Stimulated activated CD4-positive, alpha-beta T cell treated with anti-CD3 and anti-CD28 coated beads, Interleukin-12 subunit alpha, Interleukin-12 subunit beta, amount 100 ng/mL, for 4 hours (primary cell): ENCODE data around the gene ZP3.
A peak's percentile ranks its signal among the peaks of the same experiment; 100 is the strongest.
"Not testable (repeated sequence)": the region's sequence is repeated elsewhere in the genome, so short reads cannot be mapped to it uniquely, and the experiment has no call there.

Source experiments
- DNase-seq: peaks from one replicate; pipeline ENCODE4 v3.0.0-alpha.2; 2020

Gene ZP3

DNA sequence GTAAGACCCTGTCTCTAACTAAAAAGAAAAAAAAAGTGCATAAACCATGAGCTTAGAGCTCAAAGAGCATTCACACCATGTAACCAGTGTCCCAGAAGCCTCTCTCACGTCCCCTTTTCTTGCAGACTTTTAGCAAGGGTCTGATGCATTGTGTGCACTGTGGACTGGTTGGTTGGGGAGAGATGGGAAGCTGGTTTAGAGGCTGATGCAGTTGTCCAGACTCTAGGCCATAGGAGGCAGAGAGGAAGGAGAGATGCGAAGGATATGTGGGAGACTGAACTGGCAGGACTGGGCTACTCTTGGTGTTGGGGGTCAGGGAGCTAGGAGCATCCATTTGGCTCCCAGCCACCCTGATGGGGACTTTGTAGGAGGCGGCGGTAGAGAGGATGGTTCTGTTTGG is 17.0 kb upstream of the ZP3 start:
- no peak for DNase-seq

DNA sequence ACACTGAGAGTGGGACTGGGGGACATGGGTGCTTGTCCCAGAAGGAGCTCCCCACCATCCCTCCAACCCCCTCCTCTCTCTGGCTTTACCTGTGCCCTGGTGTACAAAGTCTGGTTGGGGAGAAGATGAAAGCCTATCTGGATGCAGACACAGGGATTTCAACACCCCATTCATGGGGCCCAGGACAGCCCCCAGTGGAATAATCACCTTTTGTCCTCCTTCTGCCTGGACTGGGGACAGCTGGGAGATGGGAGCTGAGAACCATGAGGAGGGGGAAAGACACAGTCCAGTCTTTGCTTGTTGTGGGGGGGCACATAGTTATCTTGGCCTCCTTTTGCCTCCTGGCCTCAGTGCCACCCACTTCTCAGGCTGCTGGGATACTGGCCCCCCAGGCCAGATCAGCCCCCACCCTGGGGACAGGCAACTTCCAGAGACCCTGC is 16.6 kb upstream of the ZP3 start:
- DNase-seq: no peak

- no peak for DNase-seq
Measured at GRCh38 chr7:76409537-76409936, 15.2 kb upstream of the ZP3 start, which contains the start of gene SSC4D. TSS of gene SSC4D (minus strand) at chr7:76409697. CDS start at chr7:76404439, 5,258 bp downstream.

- DNase-seq: no peak
Measured at GRCh38 chr7:76411626-76412025, 13.1 kb upstream of the ZP3 start.

GRCh38 chr7:76412249-76412648 is 12.5 kb upstream of the ZP3 start:
- DNase-seq: no peak

GRCh38 chr7:76417654-76418310 is 7.0 kb upstream of the ZP3 start:
- not testable (repeated sequence) for DNase-seq

DNA sequence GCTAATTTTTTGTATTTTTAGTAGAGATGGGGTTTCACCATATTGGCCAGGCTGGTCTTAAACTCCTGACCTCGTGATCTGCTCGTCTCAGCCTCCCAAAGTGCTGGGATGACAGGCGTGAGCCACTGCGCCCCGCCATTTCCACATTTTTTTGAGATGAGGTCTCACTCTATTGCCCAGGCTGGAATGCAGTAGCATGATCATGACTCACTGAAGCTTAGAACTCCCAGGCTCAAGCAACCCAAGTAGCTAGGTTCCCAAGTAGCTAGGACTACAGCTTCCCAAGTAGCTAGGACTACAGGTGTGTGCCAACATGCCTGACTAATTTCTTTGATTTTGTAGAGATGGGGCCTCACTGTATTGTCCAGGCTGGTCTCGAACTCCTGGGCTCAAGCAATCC is 3.7 kb upstream of the ZP3 start:
- DNase-seq: not testable (repeated sequence)

DNA sequence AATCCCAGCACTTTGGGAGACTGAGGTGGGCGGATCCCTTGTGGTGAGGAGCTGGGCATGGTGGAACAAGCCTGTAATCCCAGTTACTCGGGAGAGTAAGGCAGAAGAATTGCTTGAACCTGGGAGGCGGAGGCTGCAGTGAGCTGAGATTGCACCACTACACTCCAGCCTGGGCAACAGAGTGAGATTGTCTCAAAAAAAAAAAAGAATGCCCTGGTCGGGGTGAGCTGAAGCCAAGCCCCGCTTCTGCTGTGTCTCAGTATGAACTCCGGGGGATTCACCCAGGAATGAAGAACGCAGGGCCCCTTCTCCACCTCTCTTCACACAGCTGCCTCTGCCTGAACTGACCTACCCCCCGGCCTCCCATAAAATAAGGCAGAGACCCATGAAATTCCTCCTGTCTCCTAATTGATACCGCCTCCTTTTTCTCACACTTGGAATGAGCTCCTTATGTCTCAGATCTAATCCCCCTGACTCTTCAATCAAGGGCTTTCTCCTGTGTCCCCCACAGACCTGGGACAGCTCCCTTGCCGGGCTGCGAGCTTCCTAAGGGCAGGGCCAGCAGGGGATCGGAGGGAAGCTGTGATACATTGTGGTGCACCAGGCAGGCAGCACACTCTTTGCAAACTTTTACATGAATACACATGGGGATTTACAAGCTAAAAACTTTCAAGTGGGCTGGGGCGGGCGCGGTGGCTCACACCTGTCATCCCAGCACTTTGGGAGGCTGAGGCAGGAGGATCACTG is 911 bp upstream of the ZP3 start:
- no peak for DNase-seq

- no peak for DNase-seq
Measured at GRCh38 chr7:76425156-76425555, 406 bp downstream of the ZP3 start.

DNA sequence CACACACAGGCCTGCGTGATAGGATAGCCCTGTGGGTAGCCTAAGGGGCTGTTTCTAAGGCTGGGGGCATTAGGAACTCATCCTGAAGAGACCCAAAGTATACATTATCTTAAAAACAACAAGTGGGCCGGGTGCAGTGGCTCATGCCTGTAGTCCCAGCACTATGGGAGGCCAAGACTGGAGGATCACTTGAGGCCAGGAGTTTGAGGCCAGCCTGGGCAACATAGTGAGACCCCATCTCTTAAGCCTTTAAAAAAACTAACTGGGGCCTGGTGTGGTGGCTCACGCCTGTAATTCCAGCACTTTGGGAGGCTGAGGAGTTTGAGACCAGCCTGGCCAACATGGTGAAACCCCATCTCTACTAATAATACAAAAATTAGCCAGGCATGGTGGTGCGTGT is 808 bp downstream of the ZP3 start:
- not testable (repeated sequence) for DNase-seq

GRCh38 chr7:76426246-76426645 is 1.5 kb downstream of the ZP3 start:
- DNase-seq: no peak

DNA sequence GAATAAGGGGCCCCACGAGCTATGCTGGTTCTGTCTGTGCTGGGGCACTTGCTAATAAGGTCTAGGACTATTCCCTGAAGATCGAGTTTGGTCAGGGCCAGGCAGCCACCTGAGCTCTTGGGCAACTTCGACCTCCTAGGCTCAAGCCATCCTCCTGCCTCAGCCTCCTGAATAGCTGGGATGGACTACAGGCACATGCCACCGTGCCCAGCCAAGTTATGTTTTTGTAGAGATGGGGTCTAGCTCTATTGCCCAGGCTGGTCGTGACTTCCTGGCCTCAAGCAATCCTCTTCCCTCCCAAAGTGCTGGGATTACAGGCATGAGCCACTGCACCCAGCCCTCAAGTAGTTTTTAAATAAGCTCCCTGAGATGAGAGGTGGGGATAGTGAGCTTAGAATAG is 2.9 kb downstream of the ZP3 start:
- DNase-seq: no peak

DNA sequence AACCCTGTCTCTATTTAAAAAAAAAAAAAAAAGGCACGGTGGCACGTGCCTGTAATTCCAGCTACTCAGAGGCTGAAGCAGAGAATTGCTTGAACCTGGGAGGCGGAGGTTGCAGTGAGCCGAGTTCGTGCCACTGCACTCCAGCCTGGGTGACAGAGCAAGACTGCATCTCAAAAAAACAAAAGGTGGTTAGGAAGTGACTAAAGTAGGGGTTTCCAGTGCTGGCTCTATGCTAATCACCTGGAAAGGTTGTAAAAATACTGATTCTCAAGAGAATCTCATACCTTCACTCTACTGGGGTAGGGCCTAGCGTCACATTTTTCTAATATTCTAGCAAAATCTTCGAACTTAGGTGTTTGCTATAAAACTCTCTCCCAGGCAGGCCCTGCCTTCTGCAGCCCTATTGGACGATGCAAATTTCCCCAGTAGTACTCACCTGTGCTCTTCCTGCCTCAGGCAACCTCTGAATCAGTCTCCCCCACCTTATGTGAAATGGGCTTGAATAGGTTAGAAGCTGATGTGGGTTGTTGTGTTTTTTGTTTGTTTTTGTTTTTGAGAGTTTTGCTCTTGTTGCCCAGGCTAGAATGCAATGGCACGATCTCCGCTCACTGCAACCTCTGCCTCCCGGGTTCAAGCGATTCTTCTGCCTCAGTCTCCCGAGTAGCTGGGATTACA is 3.5 kb downstream of the ZP3 start:
- DNase-seq: no peak

DNA sequence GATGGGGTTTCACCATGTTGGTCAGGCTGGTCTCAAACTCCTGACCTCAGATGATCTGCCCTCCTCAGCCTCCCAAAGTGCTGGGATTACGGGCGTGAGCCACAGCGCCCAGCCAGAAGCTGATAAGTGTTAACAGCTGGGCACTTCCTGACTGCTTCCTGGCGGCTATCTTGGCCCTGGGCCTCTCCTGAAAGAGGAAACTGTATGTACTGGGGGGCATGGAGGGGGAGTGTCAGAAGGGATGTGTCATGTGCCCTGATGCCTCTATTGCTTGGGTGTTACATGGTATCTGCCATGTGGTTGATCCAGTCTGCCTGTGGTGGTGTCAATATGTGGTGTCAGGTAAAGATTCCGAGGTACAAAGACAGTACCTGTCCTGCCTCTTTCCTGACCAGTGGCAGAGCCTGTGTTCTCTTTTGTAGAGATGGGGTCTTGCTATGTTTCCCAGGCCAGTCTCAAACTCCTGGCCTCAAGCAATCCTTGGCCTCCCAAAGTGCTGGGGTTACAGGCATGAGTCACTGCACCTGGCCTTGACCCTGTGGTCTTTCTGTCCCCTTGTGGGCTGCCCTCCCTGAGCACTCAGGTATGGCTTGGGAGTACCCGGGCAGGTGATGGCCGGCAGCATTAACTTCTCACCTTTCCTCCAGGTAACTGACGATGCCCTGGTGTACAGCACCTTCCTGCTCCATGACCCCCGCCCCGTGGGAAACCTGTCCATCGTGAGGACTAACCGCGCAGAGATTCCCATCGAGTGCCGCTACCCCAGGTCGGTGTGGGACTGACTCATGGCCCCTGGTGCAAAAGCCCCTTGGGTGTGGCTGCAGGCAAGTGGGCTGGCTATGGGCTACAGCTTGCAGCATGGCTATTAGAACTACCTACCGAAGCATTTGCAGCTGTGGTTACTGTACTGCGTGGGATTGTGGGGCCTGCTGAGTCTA is 4.4 kb downstream of the ZP3 start:
- no peak for DNase-seq

- no peak for DNase-seq
Measured at GRCh38 chr7:76430211-76430610, 5.5 kb downstream of the ZP3 start.

- no peak for DNase-seq
Measured at GRCh38 chr7:76430836-76431235, 6.1 kb downstream of the ZP3 start.

DNA sequence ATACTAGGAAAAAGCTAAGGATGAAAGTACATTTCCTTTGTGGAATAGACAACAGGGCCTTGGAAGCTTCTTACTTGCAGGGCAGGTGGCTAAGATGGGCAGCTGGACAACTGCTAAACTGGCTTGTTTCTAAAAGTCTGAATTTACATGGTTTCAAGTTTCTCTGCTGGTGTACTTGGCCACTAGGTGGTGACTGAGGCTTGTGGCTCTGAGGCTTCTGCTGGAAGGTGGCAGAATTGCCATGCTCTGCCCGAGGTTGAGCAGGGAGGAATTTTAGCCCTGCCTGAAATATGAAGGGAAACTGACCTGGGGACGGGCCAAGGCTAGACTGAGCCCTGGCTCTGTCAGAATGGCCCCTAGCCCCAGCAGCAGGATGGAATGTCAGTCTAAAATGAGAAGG is 13.1 kb downstream of the ZP3 start:
- peak; percentile 46 for DNase-seq

DNA sequence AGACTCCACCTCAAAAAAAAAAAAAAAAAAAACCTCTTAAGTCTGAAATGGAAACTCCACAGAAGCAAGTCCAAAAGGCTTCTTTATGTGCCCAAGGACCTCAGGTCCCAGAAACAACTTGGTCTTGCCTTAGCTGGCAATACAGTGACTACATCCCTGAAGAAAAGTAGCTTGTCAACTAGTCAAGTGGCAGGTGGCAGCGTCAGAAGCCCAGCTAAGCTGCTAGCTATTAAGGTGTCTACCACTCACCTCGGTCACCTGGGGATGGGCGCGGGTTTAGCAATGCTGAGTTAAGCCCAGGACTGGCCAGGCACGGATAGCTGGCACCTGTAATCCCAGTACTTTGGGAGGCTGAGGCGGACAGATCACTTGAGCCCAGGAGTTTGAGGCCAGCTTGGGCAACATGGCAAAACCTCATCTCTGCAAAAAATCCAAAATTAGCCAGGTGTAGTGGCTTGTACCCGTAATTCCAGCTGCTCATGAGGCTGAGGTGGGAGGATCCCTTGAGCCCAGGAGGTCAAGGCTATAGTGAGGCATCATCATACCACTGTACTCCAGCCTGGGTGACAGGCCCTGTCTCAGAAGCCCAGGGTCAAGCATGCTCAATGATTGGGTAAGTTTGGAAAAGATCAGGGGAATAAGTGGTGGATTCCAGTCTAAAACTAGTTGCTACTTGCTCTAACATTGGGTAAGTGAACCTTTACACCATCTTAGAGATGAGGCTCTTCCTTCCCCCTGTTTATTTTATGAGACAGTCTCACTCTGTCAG is 14.6 kb downstream of the ZP3 start:
- DNase-seq: not testable (repeated sequence)

DNA sequence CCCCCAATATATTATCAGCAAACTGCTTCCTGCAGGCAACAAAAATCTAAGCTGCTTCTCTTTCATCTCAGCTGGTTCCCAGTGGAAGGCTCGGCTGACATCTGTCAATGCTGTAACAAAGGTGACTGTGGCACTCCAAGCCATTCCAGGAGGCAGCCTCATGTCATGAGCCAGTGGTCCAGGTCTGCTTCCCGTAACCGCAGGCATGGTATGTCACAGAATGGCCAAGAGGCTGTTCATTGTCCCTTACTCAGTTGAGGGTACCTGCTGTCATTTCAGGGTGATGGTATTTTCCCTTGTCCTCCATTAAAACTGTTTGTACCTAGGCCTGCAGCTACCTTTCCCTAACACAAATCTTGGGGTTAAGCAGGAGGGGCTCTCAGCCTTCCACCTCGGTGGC is 15.7 kb downstream of the ZP3 start:
- not testable (repeated sequence) for DNase-seq

DNA sequence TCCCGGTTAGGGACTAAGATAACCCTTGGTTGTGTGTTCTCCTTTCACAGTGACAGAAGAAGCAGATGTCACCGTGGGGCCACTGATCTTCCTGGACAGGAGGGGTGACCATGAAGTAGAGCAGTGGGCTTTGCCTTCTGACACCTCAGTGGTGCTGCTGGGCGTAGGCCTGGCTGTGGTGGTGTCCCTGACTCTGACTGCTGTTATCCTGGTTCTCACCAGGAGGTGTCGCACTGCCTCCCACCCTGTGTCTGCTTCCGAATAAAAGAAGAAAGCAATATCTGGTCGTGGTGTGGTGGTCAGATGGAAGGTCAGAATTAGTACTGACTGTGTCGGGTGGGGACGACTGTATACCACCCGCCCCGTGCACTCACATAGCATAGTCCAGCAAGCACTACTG is 17.0 kb downstream of the ZP3 start:
- DNase-seq: not testable (repeated sequence)

GRCh38 chr7:76442664-76443446 is 18.1 kb downstream of the ZP3 start:
- not testable (repeated sequence) for DNase-seq
